KOPT-K1 (cell line): Measurements from ENCODE around the gene DARS1.

Experiments
- H3K27ac ChIP-seq: fragments of 200-600 bp; sonication (generic); 2 replicates; pipeline ENCODE4 v1.5.1; 2016; ENCODE audit warnings: antibody characterized with exemption, mild to moderate bottlenecking, low read depth, low read length; ENCODE audit not compliant: poor library complexity, severe bottlenecking
- H3K36me3 ChIP-seq: fragments of 200-600 bp; sonication (generic); 2 replicates; pipeline ENCODE4 v1.5.1; 2017; ENCODE audit warnings: antibody characterized with exemption, mild to moderate bottlenecking, low read length, moderate library complexity; ENCODE audit not compliant: insufficient read depth
- H3K9me3 ChIP-seq: fragments of 200-600 bp; sonication (generic); 2 replicates; pipeline ENCODE4 v1.5.1; 2017; ENCODE audit warnings: antibody characterized with exemption, low read length, mild to moderate bottlenecking; ENCODE audit not compliant: insufficient read depth, poor library complexity, severe bottlenecking

DARS1 gene

GRCh38 chr2:136005462-136006196 lies 20.2 kb upstream of the DARS1 start:
- Histone ChIP-seq H3K27ac (peak overlapping the region; percentile 14), H3K36me3 (no peaks in the 10 kb centered on the region), H3K9me3 (no peaks in the 10 kb centered on the region)

- H3K36me3 ChIP-seq = no peaks in the 10 kb centered on the region
- H3K27ac ChIP-seq = no peak overlapping the region
- no peaks in the 10 kb centered on the region for H3K9me3 ChIP-seq
Observed at GRCh38 chr2:136004965-136005364, 19.5 kb upstream of the DARS1 start.

DNA sequence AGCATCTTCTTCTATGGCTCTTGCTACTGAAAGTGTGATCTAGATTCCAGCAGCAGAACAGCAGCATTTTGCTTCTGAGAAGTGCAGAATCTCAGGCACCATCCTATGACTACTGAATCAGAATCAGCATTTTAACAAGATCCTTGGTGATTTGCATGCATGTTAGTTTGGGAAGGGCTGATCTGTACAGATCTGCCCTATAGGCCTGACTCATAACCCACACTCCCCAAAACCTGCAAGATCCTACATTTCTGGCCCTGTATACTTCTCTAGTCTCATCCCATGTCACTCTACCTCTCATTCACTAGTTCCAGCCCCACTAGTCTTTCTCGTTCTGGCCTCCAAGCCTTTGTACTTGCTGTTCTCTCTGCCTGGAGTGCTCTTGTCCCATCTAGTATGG lies 15.7 kb upstream of the DARS1 start:
- Histone ChIP-seq H3K27ac (no peak overlapping the region), H3K9me3 (no peaks in the 10 kb centered on the region)

GRCh38 chr2:136000502-136000901 lies 15.1 kb upstream of the DARS1 start:
- Histone ChIP-seq H3K9me3 (no peaks in the 10 kb centered on the region), H3K36me3 (no peaks in the 10 kb centered on the region), H3K27ac (no peak overlapping the region)

More for the DNA sequence above, 15.7 kb upstream of the DARS1 start:
- no peaks in the 10 kb centered on the region for H3K36me3 ChIP-seq

- H3K9me3 ChIP-seq = no peaks in the 10 kb centered on the region
- no peak overlapping the region for H3K27ac ChIP-seq
- no peaks in the 10 kb centered on the region for H3K36me3 ChIP-seq
Observed at GRCh38 chr2:135999899-136000298, 14.5 kb upstream of the DARS1 start.

GRCh38 chr2:135998879-135999278 lies 13.5 kb upstream of the DARS1 start:
- Histone ChIP-seq H3K9me3 (no peaks in the 10 kb centered on the region), H3K27ac (no peak overlapping the region), H3K36me3 (no peaks in the 10 kb centered on the region)

GRCh38 chr2:135997380-135997779 lies 12.0 kb upstream of the DARS1 start:
- Histone ChIP-seq H3K27ac (no peak overlapping the region), H3K9me3 (no peaks in the 10 kb centered on the region), H3K36me3 (no peaks in the 10 kb centered on the region)

GRCh38 chr2:135996304-135996703 lies 10.9 kb upstream of the DARS1 start:
- H3K27ac ChIP-seq = no peak overlapping the region
- H3K9me3 ChIP-seq = no peaks in the 10 kb centered on the region
- no peaks in the 10 kb centered on the region for H3K36me3 ChIP-seq

DNA sequence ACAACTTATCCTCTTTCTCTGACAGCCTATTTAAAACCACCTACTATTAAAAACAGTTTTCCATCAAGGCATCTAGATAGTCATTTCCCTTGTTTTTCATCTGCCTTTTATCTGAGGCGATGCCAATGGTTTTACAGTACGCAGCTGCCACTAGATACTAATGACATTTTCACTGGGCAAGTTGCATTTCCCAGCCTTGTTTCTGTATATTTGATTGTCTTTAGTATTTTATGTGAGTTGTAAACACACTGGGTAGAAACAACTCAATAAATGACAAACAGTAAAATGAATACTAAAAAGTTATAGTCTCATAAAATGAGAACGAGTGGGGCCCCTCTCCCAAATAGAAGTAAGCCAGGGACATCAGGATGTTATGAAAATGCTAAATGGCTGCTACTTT lies 8.9 kb upstream of the DARS1 start:
- Histone ChIP-seq H3K9me3 (no peaks in the 10 kb centered on the region), H3K27ac (no peak overlapping the region), H3K36me3 (no peaks in the 10 kb centered on the region)

GRCh38 chr2:135993421-135993820 lies 8.0 kb upstream of the DARS1 start:
- Histone ChIP-seq H3K36me3 (no peaks in the 10 kb centered on the region), H3K9me3 (no peaks in the 10 kb centered on the region), H3K27ac (no peak overlapping the region)

DNA sequence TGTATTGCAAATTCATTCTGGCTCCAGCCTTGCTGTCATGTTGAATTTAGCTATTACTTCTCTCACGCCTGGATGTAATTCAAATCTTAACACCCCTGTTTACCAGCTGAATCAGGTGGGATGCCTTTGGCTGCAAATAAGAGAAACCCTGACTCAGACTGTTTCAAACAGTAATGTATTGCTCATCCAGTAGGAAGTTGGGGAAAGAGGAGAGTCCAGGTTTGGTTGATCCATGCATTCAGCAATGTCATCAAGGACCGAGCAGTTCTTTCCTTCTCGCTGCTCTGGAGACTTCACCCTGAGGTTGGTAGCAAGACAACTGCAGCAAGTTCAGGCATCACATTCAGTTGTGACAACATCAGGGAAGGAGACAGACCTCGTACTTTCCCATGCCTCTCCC lies 6.4 kb upstream of the DARS1 start:
- Histone ChIP-seq H3K36me3 (no peaks in the 10 kb centered on the region), H3K9me3 (no peaks in the 10 kb centered on the region), H3K27ac (no peak overlapping the region)

DNA sequence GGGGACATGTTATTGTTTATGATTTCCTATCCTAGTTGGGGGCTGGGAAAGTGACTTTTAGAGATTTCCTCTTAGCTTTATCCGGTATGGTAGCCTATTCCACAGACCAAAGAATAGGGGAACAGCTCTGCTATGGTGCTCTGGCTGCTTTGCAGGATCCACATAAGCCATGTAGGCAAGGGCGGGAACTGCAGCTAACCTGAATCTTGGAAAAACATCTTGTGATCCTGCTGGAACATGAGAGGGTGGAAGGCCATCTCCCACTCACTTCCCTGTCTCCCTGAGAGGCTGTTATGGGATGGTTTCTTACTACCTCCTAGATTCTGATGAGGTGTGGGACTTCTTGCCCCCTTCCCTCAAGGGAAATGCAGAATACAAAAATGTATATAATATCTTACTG lies 2.0 kb upstream of the DARS1 start:
- no peak overlapping the region for H3K27ac ChIP-seq
- H3K36me3 ChIP-seq = peaks cover 4% of the 10 kb centered on the region
- H3K9me3 ChIP-seq = no peaks in the 10 kb centered on the region

- no peaks in the 10 kb centered on the region for H3K9me3 ChIP-seq
- peak overlapping the region; percentile 99 for H3K27ac ChIP-seq
- peaks cover 14% of the 10 kb centered on the region for H3K36me3 ChIP-seq
Observed at GRCh38 chr2:135986507-135986906, 1.1 kb upstream of the DARS1 start.

- H3K9me3 ChIP-seq = no peaks in the 10 kb centered on the region
- H3K27ac ChIP-seq = peak overlapping the region; percentile 99
Observed at GRCh38 chr2:135985826-135986393, 484 bp upstream of the DARS1 start.

GRCh38 chr2:135984199-135985017 lies 1.0 kb downstream of the DARS1 start:
- Histone ChIP-seq H3K9me3 (no peaks in the 10 kb centered on the region), H3K36me3 (peaks cover 35% of the 10 kb centered on the region), H3K27ac (peak overlapping the region; percentile 99)

More at GRCh38 chr2:135985826-135986393, 484 bp upstream of the DARS1 start:
- peaks cover 20% of the 10 kb centered on the region for H3K36me3 ChIP-seq
